ENCODE measurements around the gene LPCAT1. TPM values are rescaled to one million over a fixed set of nuclear protein-coding genes. Genes with fewer than 3 reads are reported as not detected.

The LPCAT1 gene
- total RNA-seq, 1 donor from 2014 or later, result 108 TPM

DNA sequence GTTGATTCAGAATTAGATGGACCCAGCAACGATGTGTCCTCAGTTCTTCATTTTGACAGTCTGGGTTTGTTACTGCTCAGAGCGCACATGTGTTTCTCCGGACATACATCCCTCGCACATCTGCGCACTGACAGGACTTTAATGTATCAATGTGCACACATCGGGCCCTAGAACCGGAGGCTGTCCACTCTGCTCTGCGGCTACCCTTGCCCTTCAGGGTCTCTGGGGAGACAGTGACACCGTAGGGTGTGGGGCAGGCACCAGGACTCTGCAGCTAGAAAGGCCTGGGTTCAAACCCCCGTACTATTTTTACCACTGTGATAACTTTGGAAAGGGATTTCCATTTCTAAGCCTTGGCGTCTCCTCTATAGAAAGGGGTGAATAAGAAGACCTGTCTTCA is 23.5 kb upstream of the LPCAT1 start:
- Mint-ChIP-seq H3K4me3 (no peak overlapping the region), H3K27ac (no peak overlapping the region), H3K27me3 (ENCODE audit: insufficient read depth, low read depth) (peaks cover 23% of the 10 kb centered on the region), H3K36me3 (no peaks in the 10 kb centered on the region), H3K9me3 (peaks cover 4% of the 10 kb centered on the region), H3K4me1 (peaks cover 10% of the 10 kb centered on the region)
- no peak overlapping the region for H3K9ac ChIP-seq
- H3K36me3 ChIP-seq, result no peaks in the 10 kb centered on the region
- no peak overlapping the region for H3K4me3 ChIP-seq
- no peaks in the 10 kb centered on the region for H3K79me2 ChIP-seq (ENCODE audit: low read depth)
- TF ChIP-seq EZH2phosphoT487 (IDR thresholded peaks at IDR 0.05) (no peak), EZH2 (IDR thresholded peaks at IDR 0.05) (no peak)
- TF ChIP-seq, protein P1, sequence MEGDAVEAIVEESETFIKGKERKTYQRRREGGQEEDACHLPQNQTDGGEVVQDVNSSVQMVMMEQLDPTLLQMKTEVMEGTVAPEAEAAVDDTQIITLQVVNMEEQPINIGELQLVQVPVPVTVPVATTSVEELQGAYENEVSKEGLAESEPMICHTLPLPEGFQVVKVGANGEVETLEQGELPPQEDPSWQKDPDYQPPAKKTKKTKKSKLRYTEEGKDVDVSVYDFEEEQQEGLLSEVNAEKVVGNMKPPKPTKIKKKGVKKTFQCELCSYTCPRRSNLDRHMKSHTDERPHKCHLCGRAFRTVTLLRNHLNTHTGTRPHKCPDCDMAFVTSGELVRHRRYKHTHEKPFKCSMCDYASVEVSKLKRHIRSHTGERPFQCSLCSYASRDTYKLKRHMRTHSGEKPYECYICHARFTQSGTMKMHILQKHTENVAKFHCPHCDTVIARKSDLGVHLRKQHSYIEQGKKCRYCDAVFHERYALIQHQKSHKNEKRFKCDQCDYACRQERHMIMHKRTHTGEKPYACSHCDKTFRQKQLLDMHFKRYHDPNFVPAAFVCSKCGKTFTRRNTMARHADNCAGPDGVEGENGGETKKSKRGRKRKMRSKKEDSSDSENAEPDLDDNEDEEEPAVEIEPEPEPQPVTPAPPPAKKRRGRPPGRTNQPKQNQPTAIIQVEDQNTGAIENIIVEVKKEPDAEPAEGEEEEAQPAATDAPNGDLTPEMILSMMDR (IDR thresholded peaks at IDR 0.05), result no peak
- H4K20me1 ChIP-seq (ENCODE audit: low read depth), result no peaks in the 10 kb centered on the region
- no peaks in the 10 kb centered on the region for H3K27me3 ChIP-seq
- H3K9me3 ChIP-seq (ENCODE audit: low read depth), result no peaks in the 10 kb centered on the region
- no peaks in the 10 kb centered on the region for H3F3A ChIP-seq (ENCODE audit: low read depth)
- DNase-seq (ENCODE audit: low spot score), result no peak
- peaks cover 2% of the 10 kb centered on the region for H3K4me1 ChIP-seq
- H3K27ac ChIP-seq, result no peak overlapping the region
- no peak overlapping the region for H2AFZ ChIP-seq (replicated peaks)
- H3K4me2 ChIP-seq, result no peak overlapping the region

DNA sequence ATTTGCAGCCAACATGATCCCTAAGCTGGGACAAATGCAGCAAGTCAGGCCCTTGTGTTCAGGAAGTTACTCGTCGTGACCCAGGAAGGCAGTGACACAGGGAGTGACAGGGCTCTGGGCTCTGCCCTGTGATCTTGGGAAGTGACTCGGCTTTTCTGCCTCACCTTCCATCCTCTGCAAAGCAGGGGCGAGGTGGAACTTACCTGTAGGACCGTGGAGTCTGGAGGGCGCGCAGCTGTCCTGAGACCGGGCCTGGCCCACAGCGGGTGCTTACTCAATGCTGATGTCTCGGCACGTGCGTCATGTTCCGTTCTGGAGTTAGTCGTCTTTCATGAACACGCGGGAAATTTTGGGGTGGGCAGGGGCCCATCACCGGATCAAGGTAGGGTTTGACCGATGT is 22.8 kb upstream of the LPCAT1 start:
- H3K4me3 ChIP-seq, result no peak overlapping the region
- no peak overlapping the region for H3K4me3 Mint-ChIP-seq
- H3K9ac ChIP-seq, result no peak overlapping the region
- no peaks in the 10 kb centered on the region for H3K36me3 ChIP-seq
- peaks cover 4% of the 10 kb centered on the region for H3K9me3 Mint-ChIP-seq
- no peaks in the 10 kb centered on the region for H3K79me2 ChIP-seq (ENCODE audit: low read depth)
- H3K27me3 ChIP-seq, result no peaks in the 10 kb centered on the region
- peaks cover 4% of the 10 kb centered on the region for H3K4me1 Mint-ChIP-seq
- TF ChIP-seq, protein P1 (IDR thresholded peaks at IDR 0.05), result no peak
- TF ChIP-seq EZH2 (IDR thresholded peaks at IDR 0.05) (no peak), EZH2phosphoT487 (IDR thresholded peaks at IDR 0.05) (no peak)
- H3K27ac Mint-ChIP-seq, result no peak overlapping the region
- no peaks in the 10 kb centered on the region for H3K4me1 ChIP-seq
- no peaks in the 10 kb centered on the region for H4K20me1 ChIP-seq (ENCODE audit: low read depth)
- H3F3A ChIP-seq (ENCODE audit: low read depth), result no peaks in the 10 kb centered on the region
- no peaks in the 10 kb centered on the region for H3K36me3 Mint-ChIP-seq
- H3K4me2 ChIP-seq, result no peak overlapping the region
- no peak for DNase-seq (ENCODE audit: low spot score)
- H3K9me3 ChIP-seq (ENCODE audit: low read depth), result no peaks in the 10 kb centered on the region
- H2AFZ ChIP-seq (replicated peaks), result no peak overlapping the region
- no peak overlapping the region for H3K27ac ChIP-seq
- H3K27me3 Mint-ChIP-seq (ENCODE audit: insufficient read depth, low read depth), result peaks cover 23% of the 10 kb centered on the region

DNA sequence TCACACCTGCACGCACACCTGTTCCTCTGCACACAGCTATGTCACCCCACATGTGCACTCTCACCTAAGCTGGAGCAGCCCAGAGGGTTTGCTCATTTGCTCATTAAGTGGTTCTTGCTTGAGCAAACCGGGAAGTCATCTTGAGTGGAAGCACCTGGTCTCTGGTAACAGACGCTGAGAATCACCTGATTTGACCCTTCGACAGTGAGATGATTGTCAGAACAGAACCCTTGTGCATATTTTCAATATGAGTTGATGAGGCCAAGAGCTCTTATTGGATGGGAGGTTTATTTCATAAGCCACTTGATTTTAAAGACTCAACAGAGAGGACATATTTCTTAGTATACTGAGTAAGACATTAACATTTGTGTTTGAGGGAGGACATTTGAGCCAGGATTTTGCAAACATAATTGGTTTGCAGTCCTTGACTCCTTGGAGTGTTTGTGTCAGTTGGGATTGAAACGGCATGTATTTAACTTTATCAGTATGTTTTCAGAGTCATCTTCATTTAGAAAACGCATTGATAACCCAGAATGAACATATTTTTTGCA is 22.1 kb upstream of the LPCAT1 start:
- H3K4me1 ChIP-seq, result no peaks in the 10 kb centered on the region
- Mint-ChIP-seq H3K9me3 (peaks cover 4% of the 10 kb centered on the region), H3K4me1 (peaks cover 3% of the 10 kb centered on the region), H3K27me3 (ENCODE audit: insufficient read depth, low read depth) (peaks cover 22% of the 10 kb centered on the region), H3K4me3 (peak overlapping the region; percentile 28), H3K36me3 (no peaks in the 10 kb centered on the region), H3K27ac (peak overlapping the region; percentile 65)
- H3K27me3 ChIP-seq, result no peaks in the 10 kb centered on the region
- no peaks in the 10 kb centered on the region for H3F3A ChIP-seq (ENCODE audit: low read depth)
- TF ChIP-seq EZH2phosphoT487 (IDR thresholded peaks at IDR 0.05) (no peak), EZH2 (IDR thresholded peaks at IDR 0.05) (no peak)
- TF ChIP-seq, protein P1 (IDR thresholded peaks at IDR 0.05), result no peak
- H3K4me3 ChIP-seq, result no peak overlapping the region
- H3K9ac ChIP-seq, result no peak overlapping the region
- DNase-seq (ENCODE audit: low spot score), result no peak
- no peaks in the 10 kb centered on the region for H3K79me2 ChIP-seq (ENCODE audit: low read depth)
- no peak overlapping the region for H2AFZ ChIP-seq (replicated peaks)
- H3K36me3 ChIP-seq, result no peaks in the 10 kb centered on the region
- H3K27ac ChIP-seq, result no peak overlapping the region
- no peak overlapping the region for H3K4me2 ChIP-seq
- no peaks in the 10 kb centered on the region for H3K9me3 ChIP-seq (ENCODE audit: low read depth)
- H4K20me1 ChIP-seq (ENCODE audit: low read depth), result no peaks in the 10 kb centered on the region

All from neural progenitor cell (in vitro differentiated cells).